Endodermal cell (in vitro differentiated cells): ENCODE results near the gene GRIP2. TPM values are rescaled to one million over a fixed set of nuclear protein-coding genes. Genes with fewer than 3 reads are reported as not detected.

Source experiments
- DNase-seq: peaks from one replicate; pipeline ENCODE4 v3.0.0-alpha.2; 2017
- H3K27ac ChIP-seq: 2 replicates; pipeline ENCODE4 v1.5.1; 2013; ENCODE audit warnings: mild to moderate bottlenecking, low read depth, low read length, moderate library complexity
- H3K27me3 ChIP-seq: 2 replicates; pipeline ENCODE4 v1.6.1; 2013; ENCODE audit warnings: mild to moderate bottlenecking, low read length, moderate library complexity; ENCODE audit not compliant: insufficient read depth, control insufficient read depth, poor library complexity, severe bottlenecking
- H3K36me3 ChIP-seq: 2 replicates; pipeline ENCODE4 v1.7.0; 2013; ENCODE audit warnings: mild to moderate bottlenecking, low read length, moderate library complexity; ENCODE audit not compliant: control insufficient read depth, insufficient read depth
- H3K4me1 ChIP-seq: one replicate; pipeline ENCODE4 v1.7.0; 2013; ENCODE audit warnings: low read length; ENCODE audit not compliant: control insufficient read depth, insufficient read depth
- H3K4me3 ChIP-seq: 2 replicates; pipeline ENCODE4 v1.5.1; 2013; ENCODE audit warnings: mild to moderate bottlenecking, low read length, moderate library complexity
- H3K9ac ChIP-seq: 2 replicates; pipeline ENCODE4 v1.6.1; 2013; ENCODE audit warnings: mild to moderate bottlenecking, low read length, moderate library complexity; ENCODE audit not compliant: poor library complexity, severe bottlenecking; ENCODE audit errors: extremely low read depth
- H3K9me3 ChIP-seq: 2 replicates; pipeline ENCODE4 v1.6.1; 2013; ENCODE audit warnings: mild to moderate bottlenecking, low read length, moderate library complexity; ENCODE audit not compliant: control insufficient read depth
- H3K27ac Mint-ChIP-seq: 2 replicates; pipeline ENCODE4 v1.8.0; 2020; ENCODE audit warnings: mixed read lengths
- H3K27me3 Mint-ChIP-seq: 2 replicates; pipeline ENCODE4 v1.8.0; 2021; ENCODE audit warnings: mild to moderate bottlenecking, mixed read lengths; ENCODE audit not compliant: insufficient read depth
- H3K36me3 Mint-ChIP-seq: 2 replicates; pipeline ENCODE4 v1.8.0; 2020; ENCODE audit warnings: low read depth, mixed read lengths
- H3K4me1 Mint-ChIP-seq: 2 replicates; pipeline ENCODE4 v1.8.0; 2020; ENCODE audit warnings: mixed read lengths
- H3K4me3 Mint-ChIP-seq: 2 replicates; pipeline ENCODE4 v1.8.0; 2020; ENCODE audit warnings: mild to moderate bottlenecking, moderate library complexity, mixed read lengths
- H3K9me3 Mint-ChIP-seq: 2 replicates; pipeline ENCODE4 v1.8.0; 2020; ENCODE audit warnings: mild to moderate bottlenecking, mixed read lengths
- WGBS, 2 experiments: methylation state at CpG; one replicate each; pipeline versions ENCODE4 v1.1.5 to v1.1.7; 2013; ENCODE audit warnings: missing lambda C conversion rate in 2 of 2, mixed read lengths in 1 of 2; ENCODE audit not compliant: insufficient coverage in 1 of 2, insufficient read length in 1 of 2; 5-methylcytosine and 5-hydroxymethylcytosine counted together
- total RNA-seq, 2 donors: library from RNA; stranded (reverse); fragmentation: NEBNext Ultra II Directional in 1 of 2; extraction: Animal tissue kit (Norgen Biotek cat#: 25700) in 1 of 2; gene quantifications; 2 replicates in 1 of 2; 3 replicates in 1 of 2; pipeline ENCODE4 v1.2.1, GENCODE V29; 2021
- TF ChIP-seq, protein P1 (sequence below): fragments of 200-600 bp; sonication (generic); conservative IDR thresholded peaks from 2 replicates; pipeline ENCODE4 v1.5.0; 2021; ENCODE audit warnings: antibody characterized with exemption, mild to moderate bottlenecking

GRIP2 gene
- total RNA-seq, 2 donors from 2014 or later, result 2.0 to 2.2 TPM

DNA sequence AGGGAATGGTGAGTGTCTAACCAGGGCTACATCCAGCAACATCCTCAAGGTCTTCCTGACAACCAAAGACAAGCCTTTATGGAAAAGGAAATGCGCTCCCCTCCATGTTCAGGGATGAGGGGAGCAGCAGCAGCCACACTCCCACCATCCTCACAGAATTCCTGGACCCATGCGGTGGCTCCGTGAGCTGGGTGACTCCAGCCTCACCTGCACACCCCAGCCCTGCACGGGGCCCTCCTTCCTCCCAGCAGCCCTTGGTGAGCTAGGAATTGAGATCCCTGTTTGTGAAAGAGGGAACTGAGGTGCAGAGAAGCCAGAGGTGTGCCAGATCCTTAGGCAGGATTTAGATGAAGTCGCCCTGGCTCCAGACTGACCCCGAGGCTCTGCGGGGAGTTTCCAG is 52.3 kb downstream of the GRIP2 start:
- no peaks in the 10 kb centered on the region for H3K4me1 Mint-ChIP-seq
- no peaks in the 10 kb centered on the region for H3K27me3 Mint-ChIP-seq
- Histone ChIP-seq H3K27me3 (no peaks in the 10 kb centered on the region), H3K9ac (no peak overlapping the region), H3K36me3 (peaks cover 18% of the 10 kb centered on the region), H3K9me3 (no peaks in the 10 kb centered on the region), H3K4me3 (no peak overlapping the region), H3K27ac (no peak overlapping the region), H3K4me1 (no peaks in the 10 kb centered on the region)
- no peak overlapping the region for H3K4me3 Mint-ChIP-seq
- peaks cover 31% of the 10 kb centered on the region for H3K36me3 Mint-ChIP-seq
- H3K9me3 Mint-ChIP-seq, result no peaks in the 10 kb centered on the region
- no peak for DNase-seq
- 92 to 100% methylated on average over 3 to 7 of the region's 7 CpGs for WGBS, 2 experiments
- no peak overlapping the region for H3K27ac Mint-ChIP-seq
- TF ChIP-seq, protein P1, sequence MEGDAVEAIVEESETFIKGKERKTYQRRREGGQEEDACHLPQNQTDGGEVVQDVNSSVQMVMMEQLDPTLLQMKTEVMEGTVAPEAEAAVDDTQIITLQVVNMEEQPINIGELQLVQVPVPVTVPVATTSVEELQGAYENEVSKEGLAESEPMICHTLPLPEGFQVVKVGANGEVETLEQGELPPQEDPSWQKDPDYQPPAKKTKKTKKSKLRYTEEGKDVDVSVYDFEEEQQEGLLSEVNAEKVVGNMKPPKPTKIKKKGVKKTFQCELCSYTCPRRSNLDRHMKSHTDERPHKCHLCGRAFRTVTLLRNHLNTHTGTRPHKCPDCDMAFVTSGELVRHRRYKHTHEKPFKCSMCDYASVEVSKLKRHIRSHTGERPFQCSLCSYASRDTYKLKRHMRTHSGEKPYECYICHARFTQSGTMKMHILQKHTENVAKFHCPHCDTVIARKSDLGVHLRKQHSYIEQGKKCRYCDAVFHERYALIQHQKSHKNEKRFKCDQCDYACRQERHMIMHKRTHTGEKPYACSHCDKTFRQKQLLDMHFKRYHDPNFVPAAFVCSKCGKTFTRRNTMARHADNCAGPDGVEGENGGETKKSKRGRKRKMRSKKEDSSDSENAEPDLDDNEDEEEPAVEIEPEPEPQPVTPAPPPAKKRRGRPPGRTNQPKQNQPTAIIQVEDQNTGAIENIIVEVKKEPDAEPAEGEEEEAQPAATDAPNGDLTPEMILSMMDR, result no peak

DNA sequence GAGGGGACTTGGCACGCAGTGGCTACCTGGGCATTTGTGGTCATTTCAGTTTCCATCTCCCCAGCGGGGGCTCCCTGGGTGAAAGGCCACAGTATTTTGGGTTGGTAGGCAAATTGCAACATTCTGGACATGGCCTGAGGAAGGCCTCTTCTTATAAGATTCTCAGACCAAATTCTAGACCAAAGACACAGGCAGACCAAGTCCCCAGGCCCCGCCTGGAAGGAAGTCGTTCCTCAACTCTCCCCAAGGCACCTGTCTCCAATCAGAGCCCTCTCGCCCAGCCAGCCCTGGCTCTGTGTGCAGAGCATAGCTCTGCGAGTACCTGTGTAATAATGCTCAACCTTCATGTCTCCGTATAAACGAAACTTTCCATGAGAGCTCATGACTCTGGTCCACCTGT is 53.1 kb downstream of the GRIP2 start:
- TF ChIP-seq, protein P1, result no peak
- H3K9me3 Mint-ChIP-seq, result no peaks in the 10 kb centered on the region

DNA sequence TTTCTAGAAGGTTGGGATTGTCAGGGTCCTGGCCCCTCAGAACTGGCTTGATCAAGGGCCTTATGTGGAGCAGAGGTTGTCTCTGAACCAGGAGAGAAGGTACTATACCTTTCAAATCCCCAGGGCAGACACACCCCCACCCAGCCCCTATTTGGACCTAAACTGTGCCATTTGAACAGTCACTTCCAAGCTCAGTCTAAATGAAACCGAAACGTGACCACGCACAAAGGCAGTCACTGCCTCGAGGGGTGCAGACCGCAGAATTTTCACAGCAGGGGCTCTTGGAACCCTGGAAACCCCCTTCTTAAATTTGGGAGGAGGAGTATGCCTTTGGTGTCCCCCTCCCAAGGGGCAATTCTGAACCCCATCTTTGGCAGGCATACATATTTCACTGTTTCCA is 53.7 kb downstream of the GRIP2 start:
- Histone ChIP-seq H3K9ac (no peak overlapping the region), H3K4me3 (no peak overlapping the region), H3K27me3 (no peaks in the 10 kb centered on the region), H3K9me3 (no peaks in the 10 kb centered on the region), H3K27ac (no peak overlapping the region), H3K36me3 (peaks cover 28% of the 10 kb centered on the region), H3K4me1 (no peaks in the 10 kb centered on the region)
- no peaks in the 10 kb centered on the region for H3K9me3 Mint-ChIP-seq
- H3K4me1 Mint-ChIP-seq, result no peaks in the 10 kb centered on the region
- no peak for DNase-seq
- H3K27ac Mint-ChIP-seq, result no peak overlapping the region
- no peak overlapping the region for H3K4me3 Mint-ChIP-seq
- TF ChIP-seq, protein P1, result no peak
- WGBS, 2 experiments, result 94% methylated on average over 5 of the region's 5 CpGs
- no peaks in the 10 kb centered on the region for H3K27me3 Mint-ChIP-seq
- H3K36me3 Mint-ChIP-seq, result peaks cover 31% of the 10 kb centered on the region

More for the DNA sequence above, 53.1 kb downstream of the GRIP2 start:
- no peak overlapping the region for H3K9ac ChIP-seq
- no peak overlapping the region for H3K27ac ChIP-seq
- peaks cover 21% of the 10 kb centered on the region for H3K36me3 ChIP-seq
- 93% methylated on average over 4 to 8 of the region's 8 CpGs for WGBS, 2 experiments
- Mint-ChIP-seq H3K36me3 (peaks cover 31% of the 10 kb centered on the region), H3K4me3 (no peak overlapping the region), H3K27ac (no peak overlapping the region), H3K4me1 (no peaks in the 10 kb centered on the region), H3K27me3 (no peaks in the 10 kb centered on the region)
- H3K9me3 ChIP-seq, result no peaks in the 10 kb centered on the region
- DNase-seq, result no peak
- no peak overlapping the region for H3K4me3 ChIP-seq
- H3K4me1 ChIP-seq, result no peaks in the 10 kb centered on the region
- H3K27me3 ChIP-seq, result no peaks in the 10 kb centered on the region
